Fibroblast of mammary gland (primary cell): ENCODE data around the gene FKBP14.
"Not testable (repeated sequence)": the region's sequence is repeated elsewhere in the genome, so short reads cannot be mapped to it uniquely, and the experiment has no call there.

Source experiments
- DNase-seq: peaks from one replicate; pipeline ENCODE4 v3.0.0-alpha.2; 2010; ENCODE audit warnings: low read depth
- H3K4me3 ChIP-seq: 2 replicates; pipeline ENCODE4 v1.5.1; 2011; ENCODE audit warnings: low read depth, mild to moderate bottlenecking, low read length, moderate library complexity; ENCODE audit not compliant: control insufficient read depth
- TF ChIP-seq, protein P1 (sequence below): conservative IDR thresholded peaks from 2 replicates; pipeline ENCODE4 v1.5.1; 2011; ENCODE audit warnings: low read depth, low read length, inconsistent platforms; ENCODE audit not compliant: control insufficient read depth, insufficient read depth

The FKBP14 gene

GRCh38 chr7:30066687-30067086 is 40.2 kb upstream of the FKBP14 start:
- no peak for DNase-seq
- no peak overlapping the region for H3K4me3 ChIP-seq
- TF ChIP-seq, protein P1, sequence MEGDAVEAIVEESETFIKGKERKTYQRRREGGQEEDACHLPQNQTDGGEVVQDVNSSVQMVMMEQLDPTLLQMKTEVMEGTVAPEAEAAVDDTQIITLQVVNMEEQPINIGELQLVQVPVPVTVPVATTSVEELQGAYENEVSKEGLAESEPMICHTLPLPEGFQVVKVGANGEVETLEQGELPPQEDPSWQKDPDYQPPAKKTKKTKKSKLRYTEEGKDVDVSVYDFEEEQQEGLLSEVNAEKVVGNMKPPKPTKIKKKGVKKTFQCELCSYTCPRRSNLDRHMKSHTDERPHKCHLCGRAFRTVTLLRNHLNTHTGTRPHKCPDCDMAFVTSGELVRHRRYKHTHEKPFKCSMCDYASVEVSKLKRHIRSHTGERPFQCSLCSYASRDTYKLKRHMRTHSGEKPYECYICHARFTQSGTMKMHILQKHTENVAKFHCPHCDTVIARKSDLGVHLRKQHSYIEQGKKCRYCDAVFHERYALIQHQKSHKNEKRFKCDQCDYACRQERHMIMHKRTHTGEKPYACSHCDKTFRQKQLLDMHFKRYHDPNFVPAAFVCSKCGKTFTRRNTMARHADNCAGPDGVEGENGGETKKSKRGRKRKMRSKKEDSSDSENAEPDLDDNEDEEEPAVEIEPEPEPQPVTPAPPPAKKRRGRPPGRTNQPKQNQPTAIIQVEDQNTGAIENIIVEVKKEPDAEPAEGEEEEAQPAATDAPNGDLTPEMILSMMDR = no peak

DNA sequence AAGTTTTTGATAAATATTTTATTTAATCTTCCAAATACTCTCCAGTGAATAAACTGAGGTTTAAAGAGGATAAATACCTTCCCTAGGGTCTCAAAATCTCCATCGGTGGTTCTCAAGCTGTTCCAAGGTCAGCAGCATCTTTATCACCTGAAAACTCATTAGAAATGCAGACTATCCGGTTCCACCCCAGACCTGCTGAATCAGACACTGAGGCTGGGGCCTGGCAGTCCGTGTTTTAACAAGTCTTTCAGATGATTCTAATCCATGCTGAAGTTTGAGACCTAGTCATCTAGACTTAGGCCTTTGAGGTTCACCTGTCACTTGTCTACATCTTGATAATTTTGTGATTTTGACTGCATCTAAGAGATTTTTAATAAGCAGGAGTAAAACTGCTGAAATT is 39.2 kb upstream of the FKBP14 start:
- TF ChIP-seq, protein P1 = no peak
- DNase-seq = no peak
- no peak overlapping the region for H3K4me3 ChIP-seq

GRCh38 chr7:30062587-30062986 is 36.1 kb upstream of the FKBP14 start:
- TF ChIP-seq, protein P1 = peak; percentile 81
- no peak overlapping the region for H3K4me3 ChIP-seq
- peak; percentile 64 for DNase-seq

GRCh38 chr7:30061786-30062185 is 35.3 kb upstream of the FKBP14 start:
- peak; percentile 45 for DNase-seq

DNA sequence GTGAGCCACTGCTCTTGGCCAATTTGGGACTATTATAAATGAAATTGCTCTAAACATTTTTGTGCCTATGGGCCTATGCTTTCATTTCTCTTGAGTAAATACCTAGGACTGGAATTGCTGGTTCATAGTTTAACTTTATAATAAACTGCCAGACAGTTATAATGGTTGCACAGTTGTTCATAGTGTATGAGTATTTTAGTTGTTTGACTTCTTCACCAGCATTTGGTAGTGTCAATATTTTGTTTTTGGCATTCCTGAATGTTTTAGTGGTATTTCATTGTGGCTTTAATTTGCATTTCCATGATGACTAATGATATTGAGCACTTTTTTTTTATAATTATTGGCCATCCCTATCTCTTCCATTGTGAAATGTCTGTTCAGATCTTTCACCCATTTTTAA is 31.2 kb upstream of the FKBP14 start:
- no peak overlapping the region for H3K4me3 ChIP-seq
- peak; percentile 40 for DNase-seq
- TF ChIP-seq, protein P1 = no peak

More at GRCh38 chr7:30061786-30062185, 35.3 kb upstream of the FKBP14 start:
- not testable (repeated sequence) for H3K4me3 ChIP-seq
- TF ChIP-seq, protein P1 = peak; percentile 61

DNA sequence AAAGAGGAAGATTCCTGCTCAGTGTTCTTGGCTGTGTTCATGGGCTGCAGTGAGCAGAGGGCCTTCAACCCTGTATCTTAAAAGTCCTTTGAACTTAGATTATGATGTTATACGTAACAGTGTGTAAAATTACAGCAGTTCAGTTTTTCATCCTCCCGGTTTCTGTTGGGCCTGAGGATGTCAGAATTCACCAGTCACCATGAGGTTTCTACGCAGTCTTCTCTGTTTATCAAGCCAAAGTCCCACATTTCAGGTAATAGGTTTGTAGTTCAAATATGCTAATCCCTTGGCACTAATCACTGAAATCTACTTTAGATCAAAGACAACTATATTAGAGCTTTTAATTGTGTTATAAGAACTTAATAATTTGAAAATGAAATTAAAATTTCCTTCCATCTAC is 26.6 kb upstream of the FKBP14 start:
- H3K4me3 ChIP-seq = no peak overlapping the region
- no peak for DNase-seq
- TF ChIP-seq, protein P1 = no peak

DNA sequence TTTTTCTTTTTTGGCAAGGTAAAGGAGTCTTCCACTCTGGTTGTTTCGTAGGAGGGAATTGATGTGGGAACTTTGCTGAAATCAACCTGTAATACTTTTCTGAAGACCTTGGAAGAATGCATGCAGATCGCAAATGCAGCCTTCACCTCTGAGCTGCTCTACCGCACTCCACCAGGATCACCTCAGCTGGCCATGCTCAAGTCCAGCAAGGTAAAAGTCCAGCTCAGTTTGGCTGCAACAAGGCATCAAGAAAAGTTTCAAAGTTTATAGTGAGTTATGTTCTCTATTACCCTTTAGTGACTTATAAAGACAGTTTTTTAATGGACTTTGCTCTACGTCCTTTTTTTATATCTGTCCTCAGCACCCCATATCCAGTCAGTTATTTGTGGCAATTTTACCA is 22.7 kb upstream of the FKBP14 start:
- no peak for DNase-seq
- H3K4me3 ChIP-seq = no peak overlapping the region
- TF ChIP-seq, protein P1 = no peak
